K562 (cell line): ENCODE data around the gene UBE2L5. TPM values are rescaled to one million over a fixed set of nuclear protein-coding genes. Genes with fewer than 3 reads are reported as not detected.

Source experiments
- CBX2 ChIP-seq: fragments of 200-600 bp; sonication (generic); IDR thresholded peaks from one replicate; pipeline ENCODE4 v1.6.1; 2012; ENCODE audit warnings: mild to moderate bottlenecking, low read length, inconsistent platforms; ENCODE audit not compliant: insufficient read depth, poor library complexity, severe bottlenecking
- FOXM1 ChIP-seq, 2 experiments: fragments of 450-650 bp in 1 of 2; sonication (generic) in 1 of 2; formaldehyde crosslinking in 1 of 2; IDR thresholded peaks; 2 replicates each; pipeline versions ENCODE4 v1.6.1 to v1.9.0; 2017 to 2022; ENCODE audit warnings: low read depth in 2 of 2, mild to moderate bottlenecking in 2 of 2, missing genetic modification reagents in 1 of 2, moderate library complexity in 1 of 2
- MAX ChIP-seq: sonication (generic); formaldehyde crosslinking; IDR thresholded peaks from 2 replicates; pipeline ENCODE4 v1.9.0; 2022; ENCODE audit warnings: mild to moderate bottlenecking, missing genetic modification reagents
- MNT ChIP-seq, 2 experiments: fragments of 450-650 bp; conservative IDR thresholded peaks; 2 replicates each; pipeline ENCODE4 v1.6.1; 2017; ENCODE audit warnings: mild to moderate bottlenecking in 2 of 2, moderate library complexity in 2 of 2
- OTX1 ChIP-seq: fragments of 450-650 bp; formaldehyde crosslinking; IDR thresholded peaks from 2 replicates; pipeline ENCODE4 v1.4.0; 2022; ENCODE audit warnings: mild to moderate bottlenecking
- SMAD3 ChIP-seq: fragments of 450-650 bp; formaldehyde crosslinking; conservative IDR thresholded peaks from 2 replicates; pipeline ENCODE4 v1.4.0; 2020; ENCODE audit warnings: mild to moderate bottlenecking
- TOE1 ChIP-seq, 2 experiments: fragments of 450-650 bp in 1 of 2; sonication (generic) in 1 of 2; formaldehyde crosslinking in 1 of 2; IDR thresholded peaks; 2 replicates each; pipeline versions ENCODE4 v1.7.1 to v1.8.0; 2016 to 2022; ENCODE audit warnings: borderline replicate concordance in 2 of 2, mild to moderate bottlenecking in 2 of 2, antibody characterized with exemption in 1 of 2, inconsistent platforms in 1 of 2, low read depth in 1 of 2, missing genetic modification reagents in 1 of 2, moderate library complexity in 1 of 2
- ZBTB33 ChIP-seq: sonication (generic); formaldehyde crosslinking; IDR thresholded peaks from 2 replicates; pipeline ENCODE4 v1.8.1; 2023; ENCODE audit warnings: mild to moderate bottlenecking, missing genetic modification reagents
- ZNF280B ChIP-seq: fragments of 250-450 bp; sonication (Bioruptor Pico); IDR thresholded peaks from 2 replicates; pipeline ENCODE4 v1.5.1; 2021; ENCODE audit warnings: mild to moderate bottlenecking
- ZNF408 ChIP-seq: fragments of 250-450 bp; sonication (Bioruptor Pico); IDR thresholded peaks from 2 replicates; pipeline ENCODE4 v1.4.0; 2020; ENCODE audit warnings: low read depth, mild to moderate bottlenecking, moderate library complexity
- polyA plus RNA-seq, 8 experiments: library from polyadenylated mRNA; depleted of rRNA in 4 of 8; stranded (reverse) in 5 of 8; unstranded in 3 of 8; fragments of >200 nt; fragmentation: Nextera tagmentation in 2 of 8; fragmentation: Illumina TruSeq in 1 of 8; extraction: Ambion mirVana in 2 of 8; extraction: Trizol in 1 of 8; gene quantifications; 2 replicates each; pipeline versions ENCODE4 v1.2.1 to v1.2.3, GENCODE V29; 2011 to 2014; ENCODE audit warnings: inconsistent platforms in 1 of 8, missing spikeins in 1 of 8
- total RNA-seq, 7 experiments: library from RNA; depleted of rRNA in 6 of 7; stranded (reverse); fragments of >200 nt in 6 of 7; fragmentation: Illumina TruSeq in 2 of 7; extraction: Trizol in 2 of 7; gene quantifications; 2 replicates each; pipeline versions ENCODE4 v1.2.1 to v1.2.3, GENCODE V29; 2011 to 2021; ENCODE audit warnings: low replicate concordance in 1 of 7

UBE2L5 gene
- total and polyA plus RNA-seq, 9 of the 15 experiments (the other 6 are each of a cell fraction or from before 2014, with no cell fraction given) = 0.22 to 1.5 (median 0.86) TPM; not detected in 6

GRCh38 chr13:30395192-30396158 is 26.8 kb upstream of the UBE2L5 start (continued):
- TF ChIP-seq SMAD3 (no peak), CBX2 (no peak), ZNF408 (CRISPR knock-in tag) (no peak), ZBTB33 (no peak), MAX (CRISPR knock-in tag) (0 out of 2 replicates have a peak, but pooled peaks have one; percentile 23), TOE1 (IDR thresholded peaks at IDR 0.05; ENCODE audit: borderline replicate concordance) (peak; percentile 75; the same call in 1 of the 2 replicates), TOE1 (CRISPR knock-in tag; IDR thresholded peaks at IDR 0.05; ENCODE audit: borderline replicate concordance, low read depth) (no peak), OTX1 (CRISPR knock-in tag) (no peak), MNT (conservative IDR thresholded peaks at IDR 0.05) (0 out of 4 replicates have a peak, but pooled peaks have one; percentile 14 to 25), FOXM1 (IDR thresholded peaks at IDR 0.05; ENCODE audit: low read depth) (no peak), FOXM1 (CRISPR knock-in tag; IDR thresholded peaks at IDR 0.05; ENCODE audit: low read depth) (no peak), ZNF280B (no peak)
